GM12878 (cell line): ENCODE results near the gene PHC2. TPM values are rescaled to one million over a fixed set of nuclear protein-coding genes. Genes with fewer than 3 reads are reported as not detected.

Source experiments
- ATAC-seq: fragments of 200-7000 bp; cut with Tn5 transposase; 3 replicates; pipeline ENCODE4 v1.9.1; 2020; ENCODE audit warnings: mild to moderate bottlenecking, moderate library complexity
- BruUV-seq: library from RNA; stranded (reverse); fragments of 400-500 nt; replicated peaks from 2 replicates; lab custom pipeline; 2021; lab: Mats Ljungman, UMichigan
- CTCF ChIA-PET: fragments of 300-600 bp; sonication (Branson Sonifier 250); formaldehyde crosslinking; extraction: SDS; loops from one replicate; lab custom pipeline; 2021; ENCODE audit warnings: inconsistent platforms; lab: Yijun Ruan, JAX
- POLR2A ChIA-PET: fragments of 350-600 bp; formaldehyde crosslinking; extraction: SDS; loops from one replicate; lab custom pipeline; 2021; ENCODE audit warnings: inconsistent platforms; lab: Charles Lee
- RAD21 ChIA-PET: fragments of 300-600 bp; sonication (Branson Sonifier 250); formaldehyde crosslinking; loops from one replicate; lab custom pipeline; 2023; ENCODE audit warnings: antibody characterized with exemption; ENCODE audit not compliant: unreplicated experiment; lab: Charles Lee
- SMC1A ChIA-PET: fragments of 300-600 bp; sonication (Branson Sonifier 250); formaldehyde crosslinking; loops from one replicate; lab custom pipeline; 2023; ENCODE audit not compliant: unreplicated experiment, uncharacterized antibody; lab: Charles Lee
- DNase-seq: peaks from one replicate; pipeline ENCODE4 v3.0.0-alpha.2; 2011; ENCODE audit warnings: low read depth, low spot score
- FAIRE-seq: peaks from 3 replicates; lab custom pipeline; 2011; peaks lifted over from hg19 to GRCh38; lab: Jason Lieb, UNC
- H2AFZ ChIP-seq: 2 replicates; pipeline ENCODE4 v1.6.0; 2011; ENCODE audit warnings: low read depth, low read length, control low read depth; ENCODE audit not compliant: control insufficient read depth
- H3K27ac ChIP-seq: 2 replicates; pipeline ENCODE4 v1.5.1; 2011; ENCODE audit warnings: control low read depth; ENCODE audit not compliant: control insufficient read depth, insufficient read depth
- H3K27me3 ChIP-seq, 2 experiments: replicated peaks in 1 of 2; 2 replicates each; pipeline versions ENCODE4 v1.6.0 to v1.6.1; 2011; ENCODE audit warnings: low read length in 1 of 2; ENCODE audit not compliant: control insufficient read depth in 2 of 2, insufficient read depth in 2 of 2
- H3K36me3 ChIP-seq, 2 experiments: 2 replicates each; pipeline ENCODE4 v1.5.1; 2011; ENCODE audit warnings: low read length in 1 of 2; ENCODE audit not compliant: control insufficient read depth in 2 of 2, insufficient read depth in 2 of 2
- H3K4me1 ChIP-seq: 2 replicates; pipeline ENCODE4 v1.6.1; 2011; ENCODE audit warnings: mild to moderate bottlenecking, low read length, moderate library complexity, mixed read lengths; ENCODE audit not compliant: control insufficient read depth, insufficient read depth
- H3K4me2 ChIP-seq: 2 replicates; pipeline ENCODE4 v1.6.0; 2011; ENCODE audit warnings: control low read depth; ENCODE audit not compliant: control insufficient read depth, insufficient read depth
- H3K4me3 ChIP-seq: fragments of 200-600 bp; sonication (generic); 2 replicates; pipeline ENCODE4 v1.5.1; 2016
- H3K79me2 ChIP-seq: 2 replicates; pipeline ENCODE4 v1.6.0; 2011; ENCODE audit warnings: low read length; ENCODE audit not compliant: control insufficient read depth, insufficient read depth
- H3K9ac ChIP-seq: 2 replicates; pipeline ENCODE4 v1.8.0; 2011; ENCODE audit warnings: low read length, control low read depth, mixed read lengths; ENCODE audit not compliant: control insufficient read depth, insufficient read depth
- H3K9me3 ChIP-seq: replicated peaks from 3 replicates; pipeline ENCODE4 v1.5.1; 2011; ENCODE audit warnings: mild to moderate bottlenecking, low read length; ENCODE audit not compliant: control insufficient read depth, insufficient read depth
- H4K20me1 ChIP-seq: 2 replicates; pipeline ENCODE4 v1.6.0; 2011; ENCODE audit not compliant: control insufficient read depth, insufficient read depth
- BCL11A ChIP-seq: IDR thresholded peaks from 2 replicates; pipeline ENCODE4 v1.6.1; 2011; ENCODE audit warnings: low read depth, low read length
- BRCA1 ChIP-seq: IDR thresholded peaks from 2 replicates; pipeline ENCODE4 v1.6.1; 2011; ENCODE audit warnings: low read depth, low read length, improper control_type of control experiment
- IKZF2 ChIP-seq, 2 experiments: fragments of 450-650 bp; IDR thresholded peaks; 2 replicates each; pipeline ENCODE4 v1.6.1; 2017; ENCODE audit warnings: mild to moderate bottlenecking in 2 of 2, moderate library complexity in 2 of 2
- IRF5 ChIP-seq: fragments of 450-650 bp; IDR thresholded peaks from 2 replicates; pipeline ENCODE4 v1.6.1; 2017; ENCODE audit warnings: borderline replicate concordance
- NFYB ChIP-seq: IDR thresholded peaks from 2 replicates; pipeline ENCODE4 v1.6.1; 2011; ENCODE audit warnings: low read depth, mild to moderate bottlenecking, low read length, improper control_type of control experiment, moderate library complexity; ENCODE audit not compliant: insufficient read depth
- RAD51 ChIP-seq: fragments of 450-650 bp; IDR thresholded peaks from 2 replicates; pipeline ENCODE4 v1.6.1; 2016; ENCODE audit warnings: moderate library complexity, mild to moderate bottlenecking, inconsistent platforms
- USF1 ChIP-seq: IDR thresholded peaks from 2 replicates; pipeline ENCODE4 v1.6.1; 2011; ENCODE audit warnings: borderline replicate concordance, low read depth, mild to moderate bottlenecking, moderate library complexity, mixed read lengths, low read length; ENCODE audit not compliant: insufficient read depth; ENCODE audit errors: extremely low read length
- YY1 ChIP-seq: IDR thresholded peaks from 2 replicates; pipeline ENCODE4 v1.6.1; 2011; ENCODE audit warnings: low read depth, mild to moderate bottlenecking, low read length
- WGBS: methylation state at CpG from one replicate; pipeline ENCODE4 v1.1.6; 2016; ENCODE audit warnings: low lambda C conversion rate; ENCODE audit not compliant: insufficient replicate concordance, insufficient coverage; ENCODE audit errors: missing lambda C conversion rate; 5-methylcytosine and 5-hydroxymethylcytosine counted together
- in situ Hi-C: fragments of 300-500 bp; cut with MboI; formaldehyde crosslinking; loops from 9 replicates; pipeline ENCODE4 v1.14.3; 2018; ENCODE audit warnings: mixed read lengths
- intact Hi-C: fragments of 100-400 bp; cut with micrococcal nuclease; formaldehyde crosslinking; loops from one replicate; pipeline ENCODE4 v1.14.2; 2022; ENCODE audit not compliant: unreplicated experiment
- polyA plus RNA-seq, 11 experiments: library from polyadenylated mRNA; depleted of rRNA in 4 of 11; unstranded in 6 of 11; stranded (reverse) in 5 of 11; fragments of >200 nt; fragmentation: Nextera tagmentation in 4 of 11; fragmentation: Illumina TruSeq in 1 of 11; extraction: Ambion mirVana in 4 of 11; extraction: Trizol in 1 of 11; gene quantifications; 1 replicate in 1 of 11; 2 replicates in 10 of 11; pipeline versions ENCODE4 v1.2.1 to v1.2.3, GENCODE V29; 2011 to 2016; ENCODE audit warnings: inconsistent platforms in 2 of 11, missing spikeins in 2 of 11, low read depth in 1 of 11
- total RNA-seq, 4 experiments: library from RNA; depleted of rRNA in 3 of 4; stranded (reverse); fragments of >200 nt in 3 of 4; fragmentation: Illumina TruSeq in 1 of 4; extraction: Trizol in 1 of 4; gene quantifications; 2 replicates each; pipeline versions ENCODE4 v1.2.1 to v1.2.3, GENCODE V29; 2013 to 2021

PHC2 gene
- total and polyA plus RNA-seq, 10 of the 15 experiments (the other 5 are each of a cell fraction or from before 2014, with no cell fraction given), result 2.0 to 35.9 (median 16.4) TPM

- intact Hi-C loops (no loop called here), in situ Hi-C loops (no loop called here)
- CTCF ChIA-PET, result interaction anchor here (0.9 to 4.1 kb wide), 2 partner anchors 9 kb away, joined by 3 to 28 read pairs; no protein-coding TSS in a partner anchor
- ATAC-seq (no peak), DNase-seq (no peak), FAIRE-seq (no peak)
- H2AFZ ChIP-seq, result no peak overlapping the region
- no peaks in the 10 kb centered on the region for H3K9me3 ChIP-seq
- 66% methylated on average over 5 of the region's 5 CpGs for WGBS
- no peaks in the 10 kb centered on the region for H3K4me1 ChIP-seq
- RAD21 ChIA-PET, result no interaction called here
- H3K4me2 ChIP-seq, result no peak overlapping the region
- BruUV-seq, result no TSS peak
- POLR2A ChIA-PET, result no interaction called here
- no peaks in the 10 kb centered on the region for H3K36me3 ChIP-seq
- H4K20me1 ChIP-seq, result no peaks in the 10 kb centered on the region
- H3K4me3 ChIP-seq, result no peak overlapping the region
- no peaks in the 10 kb centered on the region for H3K79me2 ChIP-seq
- H3K27ac ChIP-seq, result no peak overlapping the region
- H3K27me3 ChIP-seq, result no peaks in the 10 kb centered on the region; a peak in 1 of 4 replicates
- H3K9ac ChIP-seq, result no peak overlapping the region
- TF ChIP-seq BCL11A (no peak), IRF5 (no peak), BRCA1 (no peak)
- SMC1A ChIA-PET, result interaction anchor here (2.3 kb wide), 1 partner anchor 9 kb away, joined by 6 read pairs; no protein-coding TSS in a partner anchor
These were observed 125.9 kb downstream of the PHC2 start for GRCh38 chr1:33305016-33305415.

GRCh38 chr1:33302325-33302724 lies 128.6 kb downstream of the PHC2 start:
- intact Hi-C loops (no loop called here), in situ Hi-C loops (no loop called here)
- TF ChIP-seq RAD51 (peak; percentile 42; the same call in 1 of the 2 replicates), NFYB (peak; percentile 78), USF1 (peak; percentile 82), YY1 (peak; percentile 91), IKZF2 (IDR thresholded peaks at IDR 0.05) (no peak)
- Histone ChIP-seq H3K27me3 (no peaks in the 10 kb centered on the region; a peak in 1 of 4 replicates), H3K4me3 (no peak overlapping the region), H3K9me3 (no peaks in the 10 kb centered on the region), H3K4me1 (no peaks in the 10 kb centered on the region), H3K4me2 (no peak overlapping the region), H3K9ac (no peak overlapping the region), H3K79me2 (no peaks in the 10 kb centered on the region), H3K36me3 (no peaks in the 10 kb centered on the region; a peak in 1 of 4 replicates), H2AFZ (peak overlapping the region; percentile 63), H3K27ac (no peak overlapping the region), H4K20me1 (no peaks in the 10 kb centered on the region)
- CTCF ChIA-PET, result interaction anchor here (1.5 to 1.6 kb wide), 2 partner anchors 169 to 311 kb away, joined by 6 read pairs; no protein-coding TSS in a partner anchor
- FAIRE-seq, result no peak
- BruUV-seq, result no TSS peak
- no peak for DNase-seq
- no peak for ATAC-seq
- POLR2A ChIA-PET, result no interaction called here
- RAD21 ChIA-PET, result no interaction called here
- SMC1A ChIA-PET, result interaction anchor here (1.4 kb wide), 1 partner anchor 169 kb away, joined by 6 read pairs; no protein-coding TSS in a partner anchor
- 95% methylated on average over 1 of the region's 1 CpG for WGBS
